Loucy (cell line): Measurements from ENCODE around the gene NCAPD3.

Source experiments
- H2AFZ ChIP-seq: fragments of 200-600 bp; sonication (generic); 2 replicates; pipeline ENCODE4 v1.6.0; 2016; ENCODE audit warnings: antibody characterized with exemption, mild to moderate bottlenecking, low read length, moderate library complexity
- H3F3A ChIP-seq: fragments of 200-600 bp; 2 replicates; pipeline ENCODE4 v1.6.0; 2016; ENCODE audit warnings: antibody characterized with exemption, low read depth, mild to moderate bottlenecking
- H3K27me3 ChIP-seq: fragments of 200-600 bp; sonication (generic); 2 replicates; pipeline ENCODE4 v1.6.1; 2014; ENCODE audit warnings: low read length, mild to moderate bottlenecking; ENCODE audit not compliant: insufficient read depth, poor library complexity, severe bottlenecking
- H3K36me3 ChIP-seq: fragments of 200-600 bp; sonication (generic); 2 replicates; pipeline ENCODE4 v1.6.1; 2016; ENCODE audit warnings: low read length; ENCODE audit not compliant: insufficient read depth
- H3K4me1 ChIP-seq: fragments of 200-600 bp; sonication (generic); 2 replicates; pipeline ENCODE4 v1.5.1; 2014; ENCODE audit warnings: low read length, mild to moderate bottlenecking; ENCODE audit not compliant: insufficient read depth, poor library complexity, severe bottlenecking
- H3K4me2 ChIP-seq: fragments of 200-600 bp; sonication (generic); 2 replicates; pipeline ENCODE4 v1.6.0; 2014; ENCODE audit warnings: antibody characterized with exemption, low read length, low read depth, mild to moderate bottlenecking; ENCODE audit not compliant: poor library complexity, severe bottlenecking
- H3K4me3 ChIP-seq: fragments of 200-600 bp; sonication (generic); 2 replicates; pipeline ENCODE4 v1.5.1; 2014; ENCODE audit warnings: low read length, mild to moderate bottlenecking, mixed read lengths; ENCODE audit not compliant: poor library complexity, severe bottlenecking
- H3K79me2 ChIP-seq: fragments of 200-600 bp; sonication (generic); 2 replicates; pipeline ENCODE4 v1.6.1; 2014; ENCODE audit warnings: low read length; ENCODE audit not compliant: insufficient read depth
- H3K9ac ChIP-seq: fragments of 200-600 bp; sonication (generic); 2 replicates; pipeline ENCODE4 v1.6.0; 2014; ENCODE audit warnings: mild to moderate bottlenecking, low read depth, low read length, moderate library complexity; ENCODE audit not compliant: poor library complexity, severe bottlenecking
- H3K9me2 ChIP-seq: fragments of 200-600 bp; sonication (generic); replicated peaks from 2 replicates; pipeline ENCODE4 v1.6.1; 2016; ENCODE audit warnings: low read depth, low read length, mixed read lengths
- H3K9me3 ChIP-seq: fragments of 200-600 bp; sonication (generic); 2 replicates; pipeline ENCODE4 v1.6.1; 2014; ENCODE audit warnings: mild to moderate bottlenecking, antibody characterized with exemption, low read length, low read depth; ENCODE audit not compliant: insufficient read depth
- H4K20me1 ChIP-seq: fragments of 200-600 bp; sonication (generic); 2 replicates; pipeline ENCODE4 v1.6.0; 2014; ENCODE audit warnings: antibody characterized with exemption, low read length, mild to moderate bottlenecking; ENCODE audit not compliant: insufficient read depth, poor library complexity, severe bottlenecking
- EZH2phosphoT487 ChIP-seq: fragments of 200-600 bp; IDR thresholded peaks from 2 replicates; pipeline ENCODE4 v1.6.1; 2018; ENCODE audit warnings: antibody characterized with exemption, mild to moderate bottlenecking, moderate library complexity, borderline replicate concordance
- TF ChIP-seq, protein P1 (sequence below): fragments of 200-600 bp; sonication (generic); conservative IDR thresholded peaks from 2 replicates; pipeline ENCODE4 v1.5.1; 2014; ENCODE audit warnings: mild to moderate bottlenecking, antibody characterized with exemption, low read length

Gene NCAPD3

DNA sequence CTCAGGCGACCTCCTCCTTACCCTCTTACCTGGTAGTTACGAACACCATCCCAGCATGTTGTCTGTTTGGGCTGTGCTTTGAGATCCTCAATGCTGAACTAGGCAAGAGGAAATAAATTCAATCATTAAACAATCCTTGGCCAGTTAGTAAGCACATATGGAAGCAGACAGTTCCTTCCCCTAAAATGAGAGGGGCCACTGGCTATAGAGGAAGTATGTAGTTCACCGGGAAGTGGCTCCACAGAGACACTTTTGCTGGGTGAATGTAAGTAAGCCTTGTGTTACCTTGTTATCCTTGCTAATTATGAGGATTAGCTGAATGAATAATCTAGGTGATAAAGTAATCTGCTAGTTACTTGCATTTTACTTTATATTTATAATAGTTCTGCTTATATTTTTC, 26.5 kb upstream of the NCAPD3 start:
- Histone ChIP-seq H3F3A (no peaks in the 10 kb centered on the region), H4K20me1 (no peaks in the 10 kb centered on the region), H3K4me1 (peaks cover 33% of the 10 kb centered on the region), H3K9ac (no peak overlapping the region), H3K9me3 (no peaks in the 10 kb centered on the region), H3K4me2 (no peak overlapping the region), H3K36me3 (peaks cover 48% of the 10 kb centered on the region; the same call in 1 of the 2 replicates), H3K27me3 (no peaks in the 10 kb centered on the region), H3K4me3 (no peak overlapping the region), H3K79me2 (peaks cover 37% of the 10 kb centered on the region), H2AFZ (no peak overlapping the region), H3K9me2 (no peaks in the 10 kb centered on the region)
- TF ChIP-seq, protein P1, sequence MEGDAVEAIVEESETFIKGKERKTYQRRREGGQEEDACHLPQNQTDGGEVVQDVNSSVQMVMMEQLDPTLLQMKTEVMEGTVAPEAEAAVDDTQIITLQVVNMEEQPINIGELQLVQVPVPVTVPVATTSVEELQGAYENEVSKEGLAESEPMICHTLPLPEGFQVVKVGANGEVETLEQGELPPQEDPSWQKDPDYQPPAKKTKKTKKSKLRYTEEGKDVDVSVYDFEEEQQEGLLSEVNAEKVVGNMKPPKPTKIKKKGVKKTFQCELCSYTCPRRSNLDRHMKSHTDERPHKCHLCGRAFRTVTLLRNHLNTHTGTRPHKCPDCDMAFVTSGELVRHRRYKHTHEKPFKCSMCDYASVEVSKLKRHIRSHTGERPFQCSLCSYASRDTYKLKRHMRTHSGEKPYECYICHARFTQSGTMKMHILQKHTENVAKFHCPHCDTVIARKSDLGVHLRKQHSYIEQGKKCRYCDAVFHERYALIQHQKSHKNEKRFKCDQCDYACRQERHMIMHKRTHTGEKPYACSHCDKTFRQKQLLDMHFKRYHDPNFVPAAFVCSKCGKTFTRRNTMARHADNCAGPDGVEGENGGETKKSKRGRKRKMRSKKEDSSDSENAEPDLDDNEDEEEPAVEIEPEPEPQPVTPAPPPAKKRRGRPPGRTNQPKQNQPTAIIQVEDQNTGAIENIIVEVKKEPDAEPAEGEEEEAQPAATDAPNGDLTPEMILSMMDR, result no peak
- TF ChIP-seq EZH2phosphoT487, result no peak

- Histone ChIP-seq H3K27me3 (no peaks in the 10 kb centered on the region), H3K9ac (no peak overlapping the region), H2AFZ (no peak overlapping the region), H3K4me1 (peaks cover 23% of the 10 kb centered on the region), H3K9me3 (no peaks in the 10 kb centered on the region), H3K4me2 (no peak overlapping the region), H3K4me3 (no peak overlapping the region), H3K36me3 (peaks cover 57% of the 10 kb centered on the region; the same call in 1 of the 2 replicates), H3K79me2 (peaks cover 24% of the 10 kb centered on the region), H4K20me1 (no peaks in the 10 kb centered on the region), H3F3A (no peaks in the 10 kb centered on the region), H3K9me2 (no peaks in the 10 kb centered on the region)
- TF ChIP-seq, protein P1, result no peak
- TF ChIP-seq EZH2phosphoT487, result no peak
Measured at GRCh38 chr11:134248910-134249480, 25.2 kb upstream of the NCAPD3 start.

GRCh38 chr11:134246678-134247077, 22.9 kb upstream of the NCAPD3 start:
- no peaks in the 10 kb centered on the region for H4K20me1 ChIP-seq
- H3K4me3 ChIP-seq, result no peak overlapping the region
- peaks cover 6% of the 10 kb centered on the region for H3K79me2 ChIP-seq
- peaks cover 11% of the 10 kb centered on the region for H3K4me1 ChIP-seq
- no peaks in the 10 kb centered on the region for H3K9me2 ChIP-seq
- no peaks in the 10 kb centered on the region for H3K27me3 ChIP-seq
- no peak for TF ChIP-seq EZH2phosphoT487
- TF ChIP-seq, protein P1, result no peak
- H3K4me2 ChIP-seq, result no peak overlapping the region
- H3K9me3 ChIP-seq, result no peaks in the 10 kb centered on the region
- H3K36me3 ChIP-seq, result peaks cover 77% of the 10 kb centered on the region; the same call in 1 of the 2 replicates
- H3K9ac ChIP-seq, result no peak overlapping the region
- no peak overlapping the region for H2AFZ ChIP-seq
- no peaks in the 10 kb centered on the region for H3F3A ChIP-seq
